Ureter (tissue), 1 donor: ENCODE data around the gene RAP2C. TPM values are rescaled to one million over a fixed set of nuclear protein-coding genes. Genes with fewer than 3 reads are reported as not detected.
"Not testable (repeated sequence)": the region's sequence is repeated elsewhere in the genome, so short reads cannot be mapped to it uniquely, and the experiment has no call there.

Experiments
- DNase-seq: peaks from one replicate; pipeline ENCODE4 v3.0.0-alpha.2; 2020; ENCODE audit warnings: low spot score
- total RNA-seq: library from RNA; stranded (reverse); gene quantifications from one replicate; pipeline ENCODE4 v1.2.4, GENCODE V29; 2023
- donor health status: DM: yes; HTN: yes; CAD: no.

Gene RAP2C
- total RNA-seq, 1 donor from 2014 or later, result 18.6 TPM

GRCh38 chrX:132199941-132200340 is 19.3 kb downstream of the RAP2C start:
- DNase-seq, result no peak

GRCh38 chrX:132193872-132194574 is 25.2 kb downstream of the RAP2C start:
- DNase-seq, result no peak

- no peak for DNase-seq
Observed at GRCh38 chrX:132191938-132192337, 27.3 kb downstream of the RAP2C start.

- DNase-seq, result no peak
Observed at GRCh38 chrX:132188175-132188574, 31.1 kb downstream of the RAP2C start.

GRCh38 chrX:132187451-132187850 is 31.8 kb downstream of the RAP2C start:
- DNase-seq, result no peak

GRCh38 chrX:132184871-132185270 is 34.4 kb downstream of the RAP2C start:
- DNase-seq, result no peak

- no peak for DNase-seq
Observed at GRCh38 chrX:132181364-132181763, 37.9 kb downstream of the RAP2C start.

- DNase-seq, result no peak
Observed at GRCh38 chrX:132180929-132181328, 38.3 kb downstream of the RAP2C start.

- no peak for DNase-seq
Observed at GRCh38 chrX:132173647-132174046, 45.6 kb downstream of the RAP2C start.

- no peak for DNase-seq
Observed at GRCh38 chrX:132171881-132172280, 47.4 kb downstream of the RAP2C start.

GRCh38 chrX:132171478-132171877 is 47.8 kb downstream of the RAP2C start:
- no peak for DNase-seq

- DNase-seq, result no peak
Observed at GRCh38 chrX:132169554-132169953, 49.7 kb downstream of the RAP2C start.

GRCh38 chrX:132165651-132166050 is 53.6 kb downstream of the RAP2C start:
- no peak for DNase-seq

- DNase-seq, result no peak
Observed at GRCh38 chrX:132165005-132165404, 54.2 kb downstream of the RAP2C start.

- not testable (repeated sequence) for DNase-seq
Observed at GRCh38 chrX:132163094-132163493, 56.2 kb downstream of the RAP2C start.

GRCh38 chrX:132153166-132153565 is 66.1 kb downstream of the RAP2C start:
- no peak for DNase-seq

Other genes starting within 250 kb of the RAP2C start
- 21.3 TPM for gene STK26, start 196.1 kb downstream of the RAP2C start, total RNA-seq
- gene FRMD7, start 91.4 kb downstream of the RAP2C start, total RNA-seq, result 1.6 TPM